Measurements from ENCODE around the gene FASTKD2. TPM values are rescaled to one million over a fixed set of nuclear protein-coding genes. Genes with fewer than 3 reads are reported as not detected.

Gene FASTKD2
- total and polyA plus RNA-seq, 7 donors: 6.2 to 35.3 (median 27.3) TPM

GRCh38 chr2:206820807-206821206 is 55.4 kb downstream of the FASTKD2 start:
- Histone ChIP-seq H3K9me3 (no peaks in the 10 kb centered on the region), H3K36me3 (no peaks in the 10 kb centered on the region), H3K27ac (no peak overlapping the region), H3K27me3 (no peaks in the 10 kb centered on the region), H3K4me3 (no peak overlapping the region), H3K4me1 (peaks cover 0 to 11% (median 9%) of the 10 kb centered on the region in 4 donors)
- DNase-seq: no peak
- TF ChIP-seq, protein P1, sequence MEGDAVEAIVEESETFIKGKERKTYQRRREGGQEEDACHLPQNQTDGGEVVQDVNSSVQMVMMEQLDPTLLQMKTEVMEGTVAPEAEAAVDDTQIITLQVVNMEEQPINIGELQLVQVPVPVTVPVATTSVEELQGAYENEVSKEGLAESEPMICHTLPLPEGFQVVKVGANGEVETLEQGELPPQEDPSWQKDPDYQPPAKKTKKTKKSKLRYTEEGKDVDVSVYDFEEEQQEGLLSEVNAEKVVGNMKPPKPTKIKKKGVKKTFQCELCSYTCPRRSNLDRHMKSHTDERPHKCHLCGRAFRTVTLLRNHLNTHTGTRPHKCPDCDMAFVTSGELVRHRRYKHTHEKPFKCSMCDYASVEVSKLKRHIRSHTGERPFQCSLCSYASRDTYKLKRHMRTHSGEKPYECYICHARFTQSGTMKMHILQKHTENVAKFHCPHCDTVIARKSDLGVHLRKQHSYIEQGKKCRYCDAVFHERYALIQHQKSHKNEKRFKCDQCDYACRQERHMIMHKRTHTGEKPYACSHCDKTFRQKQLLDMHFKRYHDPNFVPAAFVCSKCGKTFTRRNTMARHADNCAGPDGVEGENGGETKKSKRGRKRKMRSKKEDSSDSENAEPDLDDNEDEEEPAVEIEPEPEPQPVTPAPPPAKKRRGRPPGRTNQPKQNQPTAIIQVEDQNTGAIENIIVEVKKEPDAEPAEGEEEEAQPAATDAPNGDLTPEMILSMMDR (IDR thresholded peaks at IDR 0.05): no peak
- no peak for TF ChIP-seq POLR2A (IDR thresholded peaks at IDR 0.05)
- TF ChIP-seq POLR2AphosphoS5 (IDR thresholded peaks at IDR 0.05): no peak
- no peak for TF ChIP-seq EP300 (IDR thresholded peaks at IDR 0.05)
- 79 to 81% methylated on average over 2 of the region's 2 CpGs for WGBS, 2 donors
- intact Hi-C loops (cut with DNase I): no loop called here

- Histone ChIP-seq H3K4me1 (peaks cover 0 to 11% (median 9%) of the 10 kb centered on the region in 4 donors), H3K27ac (peak overlapping the region; percentile 0 to 60 (median 36))
These were observed 57.8 kb downstream of the FASTKD2 start for GRCh38 chr2:206823178-206823577.

DNA sequence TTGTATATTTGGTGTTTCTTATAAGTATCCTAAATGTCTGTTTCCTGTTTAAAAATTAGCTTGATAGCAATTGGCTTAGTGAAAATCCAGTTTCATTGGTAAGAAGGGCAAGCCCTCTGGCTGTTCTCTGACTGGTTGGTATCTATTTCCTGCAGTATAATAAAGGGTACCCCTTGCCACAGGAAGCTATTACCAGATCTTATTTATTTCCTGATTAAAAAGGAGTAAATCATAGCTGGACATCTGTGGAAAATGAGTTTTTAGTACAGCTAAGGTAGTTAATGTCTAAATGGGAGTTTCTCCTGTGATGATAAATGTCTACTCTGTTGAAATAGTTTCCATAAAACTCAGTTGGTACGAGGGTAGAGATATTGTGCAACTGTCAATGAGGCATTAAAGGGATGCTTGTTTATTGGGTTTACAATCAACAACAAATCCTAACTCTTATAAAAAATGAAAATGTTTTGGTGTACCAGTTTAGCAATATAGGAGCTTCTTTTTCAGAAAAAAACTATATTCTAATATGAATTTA is 58.7 kb downstream of the FASTKD2 start:
- intact Hi-C loops (cut with DNase I): no loop called here
- Histone ChIP-seq H3K9me3 (no peaks in the 10 kb centered on the region), H3K4me3 (no peak overlapping the region), H3K27me3 (no peaks in the 10 kb centered on the region), H3K4me1 (peaks cover 0 to 11% (median 9%) of the 10 kb centered on the region in 4 donors), H3K36me3 (no peaks in the 10 kb centered on the region), H3K27ac (no peak overlapping the region)
- WGBS, 2 donors: 65 to 80% methylated on average over 1 of the region's 1 CpG
- DNase-seq: no peak
- TF ChIP-seq POLR2A (IDR thresholded peaks at IDR 0.05): no peak
- TF ChIP-seq EP300 (IDR thresholded peaks at IDR 0.05): no peak
- TF ChIP-seq, protein P1 (IDR thresholded peaks at IDR 0.05): no peak
- no peak for TF ChIP-seq POLR2AphosphoS5 (IDR thresholded peaks at IDR 0.05)

More at GRCh38 chr2:206823178-206823577, 57.8 kb downstream of the FASTKD2 start:
- intact Hi-C loops (cut with DNase I): no loop called here
- Histone ChIP-seq H3K27me3 (no peaks in the 10 kb centered on the region), H3K36me3 (no peaks in the 10 kb centered on the region), H3K4me3 (no peak overlapping the region), H3K9me3 (no peaks in the 10 kb centered on the region)
- DNase-seq: peak; percentile 66
- TF ChIP-seq POLR2AphosphoS5 (IDR thresholded peaks at IDR 0.05) (peak; percentile 20 to 67 (median 52)), POLR2A (IDR thresholded peaks at IDR 0.05) (no peak), EP300 (IDR thresholded peaks at IDR 0.05) (peak in 3 of 4 donors; percentile 30 to 81 (median 54))
- TF ChIP-seq, protein P1 (IDR thresholded peaks at IDR 0.05): no peak
- WGBS, 2 donors: 69 to 75% methylated on average over 6 of the region's 6 CpGs

DNA sequence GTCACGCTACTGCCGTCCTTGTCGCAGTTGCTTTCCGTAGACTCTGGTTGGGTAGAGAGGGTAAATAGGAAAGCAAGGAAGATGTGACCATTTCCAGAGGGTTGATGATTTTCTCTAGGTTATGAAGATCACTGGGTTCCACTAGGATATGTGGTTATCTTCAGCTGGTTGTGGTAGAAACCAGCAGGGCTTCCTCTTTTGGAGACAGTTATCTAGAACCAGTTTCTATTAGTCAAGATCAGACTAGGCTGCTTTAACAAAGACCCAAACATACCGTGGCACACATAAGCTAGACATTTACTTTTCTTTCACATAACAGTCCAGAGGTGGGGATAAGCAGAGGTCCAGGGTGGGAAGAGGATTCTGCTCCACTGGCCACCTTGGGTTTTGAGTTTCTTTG is 59.6 kb downstream of the FASTKD2 start:
- intact Hi-C loops (cut with DNase I): no loop called here
- 94 to 96% methylated on average over 5 of the region's 5 CpGs for WGBS, 2 donors
- H3K9me3 ChIP-seq: no peaks in the 10 kb centered on the region
- H3K27me3 ChIP-seq: no peaks in the 10 kb centered on the region
- TF ChIP-seq, protein P1 (IDR thresholded peaks at IDR 0.05): no peak
- no peak for TF ChIP-seq POLR2A (IDR thresholded peaks at IDR 0.05)
- no peak for TF ChIP-seq EP300 (IDR thresholded peaks at IDR 0.05)
- no peak for TF ChIP-seq POLR2AphosphoS5 (IDR thresholded peaks at IDR 0.05)
- no peak overlapping the region for H3K4me3 ChIP-seq
- H3K36me3 ChIP-seq: no peaks in the 10 kb centered on the region
- no peak for DNase-seq
- peaks cover 0 to 11% (median 9%) of the 10 kb centered on the region in 4 donors for H3K4me1 ChIP-seq
- no peak overlapping the region for H3K27ac ChIP-seq
